GM13976 (cell line): ENCODE measurements around the gene NUP188.
"Not testable (repeated sequence)": the region's sequence is repeated elsewhere in the genome, so short reads cannot be mapped to it uniquely, and the experiment has no call there.

Experiments used
- DNase-seq: peaks from one replicate; pipeline ENCODE4 v3.0.0; 2012; ENCODE audit warnings: low spot score
- in situ Hi-C: fragments of 300-500 bp; cut with MboI; formaldehyde crosslinking; loops from one replicate; pipeline ENCODE4 v1.12.0; 2022; ENCODE audit warnings: low sequenced_read_pairs, mixed read lengths, inconsistent platforms; ENCODE audit not compliant: unreplicated experiment
- TF ChIP-seq, protein P1 (sequence below): IDR thresholded peaks from 2 replicates; pipeline ENCODE4 v1.5.1; 2012; ENCODE audit warnings: borderline replicate concordance, mild to moderate bottlenecking; ENCODE audit not compliant: insufficient read depth; ENCODE audit errors: extremely low read depth, missing control alignments, control extremely low read depth

Gene NUP188

DNA sequence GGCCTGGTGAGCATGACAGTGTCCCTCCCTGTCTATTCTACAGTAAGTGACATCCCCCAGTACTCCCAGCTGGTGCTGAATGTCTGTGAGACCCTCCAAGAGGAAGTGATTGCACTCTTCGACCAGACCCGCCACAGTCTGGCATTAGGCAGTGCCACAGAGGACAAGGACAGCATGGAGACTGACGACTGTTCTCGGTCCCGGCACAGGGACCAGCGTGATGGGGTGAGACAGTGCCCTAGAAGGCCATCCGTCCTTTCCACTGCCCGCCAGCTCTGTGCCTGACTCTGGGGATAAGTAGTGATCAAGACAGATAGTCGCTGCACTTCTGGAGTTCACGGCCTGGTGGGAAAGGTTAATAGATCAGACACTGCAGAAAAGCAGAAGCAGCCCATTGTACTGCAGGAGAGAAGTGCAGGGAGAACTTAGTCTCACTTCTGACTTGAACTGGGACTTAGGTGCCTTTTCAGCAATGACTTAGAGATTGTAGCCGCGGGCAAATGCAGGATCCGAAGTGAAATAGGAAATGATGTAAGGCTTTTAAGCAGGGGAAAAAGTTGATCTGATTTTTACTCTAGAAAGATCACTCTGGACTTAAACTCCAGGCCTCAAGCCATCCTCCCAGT lies 52.2 kb downstream of the NUP188 start:
- in situ Hi-C loops = no loop called here
- TF ChIP-seq, protein P1, sequence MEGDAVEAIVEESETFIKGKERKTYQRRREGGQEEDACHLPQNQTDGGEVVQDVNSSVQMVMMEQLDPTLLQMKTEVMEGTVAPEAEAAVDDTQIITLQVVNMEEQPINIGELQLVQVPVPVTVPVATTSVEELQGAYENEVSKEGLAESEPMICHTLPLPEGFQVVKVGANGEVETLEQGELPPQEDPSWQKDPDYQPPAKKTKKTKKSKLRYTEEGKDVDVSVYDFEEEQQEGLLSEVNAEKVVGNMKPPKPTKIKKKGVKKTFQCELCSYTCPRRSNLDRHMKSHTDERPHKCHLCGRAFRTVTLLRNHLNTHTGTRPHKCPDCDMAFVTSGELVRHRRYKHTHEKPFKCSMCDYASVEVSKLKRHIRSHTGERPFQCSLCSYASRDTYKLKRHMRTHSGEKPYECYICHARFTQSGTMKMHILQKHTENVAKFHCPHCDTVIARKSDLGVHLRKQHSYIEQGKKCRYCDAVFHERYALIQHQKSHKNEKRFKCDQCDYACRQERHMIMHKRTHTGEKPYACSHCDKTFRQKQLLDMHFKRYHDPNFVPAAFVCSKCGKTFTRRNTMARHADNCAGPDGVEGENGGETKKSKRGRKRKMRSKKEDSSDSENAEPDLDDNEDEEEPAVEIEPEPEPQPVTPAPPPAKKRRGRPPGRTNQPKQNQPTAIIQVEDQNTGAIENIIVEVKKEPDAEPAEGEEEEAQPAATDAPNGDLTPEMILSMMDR = no peak

DNA sequence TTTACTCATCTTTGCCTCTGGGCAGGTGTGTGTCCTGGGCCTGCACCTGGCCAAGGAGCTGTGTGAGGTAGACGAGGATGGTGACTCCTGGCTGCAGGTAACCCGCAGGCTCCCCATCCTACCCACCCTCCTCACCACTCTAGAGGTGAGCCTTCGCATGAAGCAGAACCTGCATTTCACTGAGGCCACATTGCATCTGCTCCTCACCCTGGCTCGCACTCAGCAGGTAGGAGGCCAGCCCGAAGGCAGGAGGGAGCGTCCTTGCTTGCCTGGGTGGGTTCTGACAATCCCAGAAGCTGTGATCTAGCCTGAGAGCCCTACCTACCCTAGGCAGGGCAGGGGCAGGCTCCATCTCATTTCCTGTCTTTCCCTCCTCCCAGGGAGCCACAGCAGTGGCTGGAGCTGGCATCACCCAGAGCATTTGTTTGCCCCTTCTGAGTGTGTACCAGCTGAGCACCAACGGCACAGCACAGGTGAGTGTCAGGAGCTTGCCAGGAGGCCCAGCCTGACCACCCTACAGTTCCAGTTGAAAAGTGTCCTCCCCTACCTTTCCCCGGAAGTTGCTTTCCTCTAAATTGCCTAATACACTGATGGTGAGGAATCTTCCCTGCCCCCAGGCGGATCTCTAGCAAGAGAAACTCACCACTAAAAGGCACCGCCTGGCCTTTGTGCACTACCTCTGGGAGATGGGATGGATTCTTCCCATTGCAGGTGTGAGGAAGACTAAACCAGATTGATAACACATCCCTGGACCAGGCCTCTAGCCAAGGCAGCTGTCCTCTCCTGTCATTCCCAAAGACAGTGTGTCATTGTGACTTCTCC lies 54.2 kb downstream of the NUP188 start:
- DNase-seq = no peak
- TF ChIP-seq, protein P1 = no peak
- in situ Hi-C loops = no loop called here

More for the DNA sequence above, 52.2 kb downstream of the NUP188 start:
- no peak for DNase-seq

DNA sequence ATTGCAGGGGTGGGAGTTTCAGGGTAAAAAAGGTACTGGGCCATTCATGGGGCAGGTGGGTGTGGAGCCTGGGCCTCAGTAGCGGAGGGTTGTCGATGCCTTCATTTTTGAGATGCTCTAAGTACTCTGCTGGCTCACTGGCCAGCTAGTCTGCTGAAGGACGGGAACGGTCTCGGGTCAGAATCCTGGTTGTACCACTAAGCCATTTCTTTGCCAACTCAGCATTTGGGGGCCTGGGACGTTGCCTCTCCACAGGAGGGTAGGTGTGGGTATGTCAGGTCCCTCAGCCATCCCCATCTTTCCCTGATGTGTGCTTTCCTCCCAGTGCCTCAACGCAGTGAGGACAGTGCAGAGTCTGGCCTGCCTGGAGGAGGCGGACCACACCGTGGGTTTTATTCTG lies 55.5 kb downstream of the NUP188 start:
- in situ Hi-C loops = no loop called here
- TF ChIP-seq, protein P1 = no peak
- DNase-seq = no peak

DNA sequence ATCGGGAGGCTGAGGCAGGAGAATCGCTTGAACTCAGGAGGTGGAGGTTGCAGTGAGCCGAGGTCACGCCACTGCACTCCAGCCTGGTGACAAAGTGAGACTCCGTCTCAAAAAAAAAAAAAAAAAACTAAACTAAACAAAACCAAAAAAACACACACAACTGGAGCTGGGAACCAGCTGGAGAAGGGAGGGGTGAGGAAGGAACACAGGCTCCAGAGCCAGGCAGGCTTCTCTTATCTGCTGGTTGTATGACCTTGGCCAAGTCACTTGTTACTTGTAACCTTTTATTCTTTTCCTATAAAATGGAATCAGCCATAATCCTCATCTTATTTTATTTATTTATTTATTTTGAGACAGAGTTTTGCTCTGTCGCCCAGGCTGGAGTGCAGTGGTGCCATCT lies 56.7 kb downstream of the NUP188 start:
- in situ Hi-C loops, DNase-seq: not testable (repeated sequence)

DNA sequence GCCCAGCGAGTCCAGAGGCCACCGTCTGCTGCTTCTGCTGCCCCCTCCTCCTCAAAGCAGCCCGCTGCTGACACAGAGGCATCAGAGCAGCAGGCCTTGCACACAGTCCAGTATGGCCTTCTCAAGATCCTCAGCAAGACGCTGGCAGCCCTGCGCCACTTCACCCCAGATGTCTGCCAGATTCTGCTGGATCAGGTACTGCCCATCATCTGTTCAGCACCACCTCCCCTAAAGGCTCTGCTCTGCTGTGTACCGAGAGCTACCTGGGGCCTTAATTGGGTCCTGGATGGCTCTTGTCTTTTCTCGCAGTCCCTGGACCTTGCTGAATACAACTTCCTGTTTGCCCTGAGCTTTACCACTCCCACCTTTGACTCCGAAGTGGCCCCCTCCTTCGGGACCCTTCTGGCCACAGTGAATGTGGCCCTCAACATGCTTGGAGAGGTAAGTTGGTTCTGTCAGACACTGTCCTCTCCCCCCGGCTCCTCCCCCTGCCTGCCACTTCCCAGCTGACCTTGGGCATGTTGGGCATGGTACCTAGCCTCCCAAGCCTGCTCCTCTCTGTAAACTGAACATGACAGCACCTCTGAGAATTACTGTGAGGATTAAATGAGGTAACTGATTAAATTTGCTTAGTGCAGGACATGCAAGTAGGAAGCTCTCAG lies 58.0 kb downstream of the NUP188 start:
- DNase-seq = peak; percentile 10
- TF ChIP-seq, protein P1 = no peak
- in situ Hi-C loops = no loop called here

DNA sequence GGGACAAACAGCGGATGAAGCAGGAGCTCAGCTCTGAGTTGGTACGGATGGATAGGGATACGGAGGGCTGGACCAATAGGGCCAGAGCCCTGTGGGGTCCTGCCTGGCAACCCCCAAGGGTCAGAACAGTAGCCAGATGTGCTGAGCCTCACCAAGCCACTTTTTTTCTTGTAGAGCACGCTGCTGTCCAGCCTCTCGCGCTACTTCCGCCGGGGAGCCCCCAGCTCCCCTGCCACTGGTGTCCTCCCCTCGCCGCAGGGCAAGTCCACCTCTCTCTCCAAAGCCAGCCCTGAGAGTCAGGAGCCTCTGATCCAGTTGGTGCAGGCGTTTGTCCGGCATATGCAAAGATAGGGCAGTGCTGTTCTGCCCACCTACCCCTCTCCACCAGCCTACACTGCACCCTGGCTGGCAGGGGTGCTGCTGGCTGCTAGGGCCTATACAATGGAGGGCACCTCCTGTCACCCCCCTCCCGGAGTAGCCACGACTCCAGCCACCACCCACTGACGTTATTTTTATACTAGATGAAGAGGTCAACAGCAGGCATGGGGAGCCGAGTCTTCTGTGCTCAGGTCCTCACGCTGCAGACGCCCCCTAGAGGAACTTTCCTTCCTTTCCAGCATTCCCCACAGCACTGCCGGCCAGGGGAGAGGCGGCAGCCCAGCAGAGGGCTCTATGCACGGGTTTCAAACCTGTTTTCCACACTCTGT lies 59.0 kb downstream of the NUP188 start:
- in situ Hi-C loops = no loop called here
- TF ChIP-seq, protein P1 = peak; percentile 85
- DNase-seq = peak; percentile 88
